M059J (cell line): ENCODE data around the gene SORL1. TPM values are rescaled to one million over a fixed set of nuclear protein-coding genes. Genes with fewer than 3 reads are reported as not detected.
"Not testable (repeated sequence)": the region's sequence is repeated elsewhere in the genome, so short reads cannot be mapped to it uniquely, and the experiment has no call there.

ENCODE experiments used
- DNase-seq: peaks from one replicate; pipeline ENCODE4 v3.0.0-alpha.2; 2012; ENCODE audit warnings: low read depth
- total RNA-seq: library from RNA; depleted of rRNA; stranded (reverse); fragments of >200 nt; shearing (Covaris generic); gene quantifications from 2 replicates; pipeline ENCODE4 v1.2.3, GENCODE V29; 2014

The SORL1 gene
- total RNA-seq, 1 experiment from 2014 or later: 3.0 TPM

GRCh38 chr11:121618516-121618915 is 166.4 kb downstream of the SORL1 start:
- DNase-seq: no peak

DNA sequence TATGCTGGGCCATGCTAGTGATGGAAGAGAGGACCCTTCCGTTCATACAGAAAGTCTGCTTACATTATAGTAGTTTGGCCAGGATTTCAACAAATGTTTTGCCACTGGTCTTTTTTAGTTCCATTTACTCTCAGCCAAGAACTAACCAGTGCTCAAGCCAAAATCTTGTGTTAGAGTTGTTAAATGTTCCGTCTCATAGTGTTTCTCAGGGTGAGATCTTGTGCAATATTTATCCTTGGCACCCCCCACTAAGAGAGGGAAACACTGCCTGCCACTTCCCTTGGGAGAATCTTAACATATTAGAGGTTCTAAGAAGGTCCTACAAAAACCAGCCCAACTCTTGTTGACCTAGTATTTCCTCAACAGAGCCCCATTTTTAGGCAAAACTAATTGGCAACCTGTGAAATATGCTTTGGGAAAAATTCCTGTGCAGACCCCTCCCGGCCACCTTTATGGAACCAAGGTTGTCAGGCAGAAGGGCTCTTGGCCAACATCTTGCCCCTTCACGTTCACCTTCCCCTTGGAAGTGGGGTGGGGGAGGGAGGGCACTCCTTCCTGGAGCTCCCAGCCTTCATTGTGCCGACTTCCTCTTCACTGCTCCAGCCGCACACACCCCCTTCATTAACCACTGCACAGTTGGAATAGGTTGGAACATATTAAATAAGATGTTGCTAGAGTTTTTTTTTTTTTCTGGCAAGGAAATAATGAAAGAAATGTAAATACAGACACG is 173.8 kb downstream of the SORL1 start:
- DNase-seq: no peak

GRCh38 chr11:121626507-121626875 is 174.4 kb downstream of the SORL1 start:
- DNase-seq: no peak

GRCh38 chr11:121626980-121627379 is 174.9 kb downstream of the SORL1 start:
- no peak for DNase-seq

GRCh38 chr11:121630041-121630440 is 177.9 kb downstream of the SORL1 start:
- peak; percentile 85 for DNase-seq

- no peak for DNase-seq
Observed at GRCh38 chr11:121631456-121631855, 179.3 kb downstream of the SORL1 start.

DNA sequence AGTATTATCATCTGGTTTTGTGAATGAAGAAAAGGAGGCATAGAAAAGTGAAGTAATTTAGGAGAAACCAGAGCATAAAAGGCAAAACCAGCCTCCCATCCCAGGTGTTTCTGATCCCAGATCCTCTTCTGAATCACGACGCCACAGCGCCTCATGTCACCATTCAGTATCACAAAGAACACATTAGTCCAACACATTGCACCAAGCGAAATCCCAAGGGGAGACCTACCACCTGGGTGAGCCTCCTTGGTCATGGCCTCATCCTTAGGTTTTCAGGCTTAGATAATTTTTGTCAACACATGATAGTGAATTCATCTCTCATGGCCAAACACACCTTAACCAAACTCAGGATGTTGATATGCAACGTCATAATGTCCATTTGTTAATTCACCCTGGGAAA is 182.2 kb downstream of the SORL1 start:
- no peak for DNase-seq

DNA sequence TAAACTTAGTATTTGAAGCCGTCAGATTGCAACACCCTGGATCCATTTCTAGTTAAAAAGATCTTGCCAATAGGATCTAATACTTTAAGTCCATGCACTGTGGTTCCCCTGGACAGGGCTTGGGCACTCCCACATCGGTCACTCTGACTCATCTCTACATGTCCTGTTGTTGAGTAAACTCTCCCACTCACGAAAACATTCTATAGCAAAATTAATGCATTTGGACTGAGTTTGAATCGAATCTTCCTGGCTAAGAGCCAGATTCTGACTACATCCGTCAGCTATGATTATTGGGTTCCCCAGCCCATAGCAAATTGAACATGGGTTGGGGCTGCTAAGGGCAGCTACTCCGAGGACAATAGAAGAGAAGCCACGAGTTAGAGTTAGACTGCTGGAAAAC is 182.8 kb downstream of the SORL1 start:
- DNase-seq: peak; percentile 78

- no peak for DNase-seq
Observed at GRCh38 chr11:121636081-121636799, 184.1 kb downstream of the SORL1 start.

DNA sequence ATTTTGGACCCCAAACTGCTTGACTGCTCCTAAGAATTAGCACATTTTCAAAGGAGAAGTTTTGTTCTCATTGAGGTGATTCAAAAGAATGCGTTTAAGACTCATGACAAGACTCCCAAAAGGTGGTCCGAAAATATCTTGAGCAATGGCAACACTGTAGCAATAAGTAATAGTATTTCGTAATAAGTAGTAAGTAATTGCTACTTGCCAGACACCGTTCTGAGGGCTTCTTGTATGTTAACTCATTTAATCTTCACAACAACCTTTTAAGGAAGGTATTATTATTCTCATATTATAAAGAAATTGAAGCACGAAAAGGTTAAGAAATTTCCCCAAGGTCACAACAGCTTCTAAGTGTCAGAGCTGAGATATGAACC is 184.7 kb downstream of the SORL1 start:
- DNase-seq: no peak

- DNase-seq: not testable (repeated sequence)
Observed at GRCh38 chr11:121637587-121637986, 185.5 kb downstream of the SORL1 start.

- peak; percentile 34 for DNase-seq
Observed at GRCh38 chr11:121643479-121644186, 191.5 kb downstream of the SORL1 start.

DNA sequence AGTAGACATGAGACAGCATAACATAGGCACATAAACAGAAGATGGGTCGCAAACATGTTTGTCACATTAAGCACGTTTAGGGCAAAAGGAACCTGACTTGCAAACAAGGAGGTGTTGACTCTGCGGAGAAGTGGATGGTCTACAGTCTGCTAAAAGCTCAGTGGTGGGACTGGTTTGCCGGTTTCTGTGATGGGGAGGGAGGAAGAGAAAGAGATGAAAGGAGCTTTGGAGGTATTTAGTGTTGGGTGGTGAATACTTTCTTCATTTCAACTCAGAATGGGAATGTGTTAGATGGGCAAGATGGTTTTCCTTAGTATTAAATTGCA is 192.0 kb downstream of the SORL1 start:
- DNase-seq: no peak

- DNase-seq: no peak
Observed at GRCh38 chr11:121645001-121645400, 192.9 kb downstream of the SORL1 start.

DNA sequence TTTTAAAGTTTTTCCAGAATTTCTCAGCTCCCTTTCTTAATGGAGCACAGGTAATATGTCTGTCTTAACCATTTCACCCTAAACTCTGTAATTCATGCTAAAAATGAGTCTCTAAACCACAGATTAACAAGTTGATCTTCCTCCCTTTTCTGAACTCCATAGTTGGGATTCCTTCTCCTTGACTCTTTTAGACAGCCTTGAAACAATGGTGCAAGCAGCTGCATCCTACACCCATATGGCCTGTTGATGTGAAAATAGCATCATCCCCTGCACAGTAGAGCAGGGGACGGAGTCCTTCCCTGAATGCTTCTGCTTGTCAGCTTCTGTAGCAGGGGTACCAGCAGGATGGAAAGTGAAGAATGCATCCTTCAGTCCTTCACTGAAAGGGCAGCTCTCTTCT is 193.5 kb downstream of the SORL1 start:
- DNase-seq: no peak

- no peak for DNase-seq
Observed at GRCh38 chr11:121648306-121648705, 196.2 kb downstream of the SORL1 start.

DNA sequence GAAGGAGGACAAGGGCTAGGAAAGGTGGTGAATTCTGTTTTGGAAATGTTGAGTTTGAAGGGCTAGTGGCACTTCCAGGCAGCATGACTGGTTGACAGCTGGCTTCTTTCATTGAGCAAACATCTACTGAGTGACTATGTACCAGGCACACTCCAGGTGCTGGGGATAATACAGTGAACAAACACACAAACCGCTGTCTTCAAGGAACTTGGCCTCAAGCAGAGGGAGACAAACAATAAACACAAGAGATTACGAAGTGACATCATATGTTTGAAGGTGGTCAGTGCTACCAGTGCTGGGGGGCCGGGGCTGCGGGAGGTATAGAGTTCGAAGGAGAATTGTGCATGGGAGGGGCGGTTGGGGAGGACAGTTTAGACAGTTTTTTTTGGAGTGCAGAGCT is 197.7 kb downstream of the SORL1 start:
- no peak for DNase-seq

- DNase-seq: no peak
Observed at GRCh38 chr11:121650351-121651256, 198.5 kb downstream of the SORL1 start.

DNA sequence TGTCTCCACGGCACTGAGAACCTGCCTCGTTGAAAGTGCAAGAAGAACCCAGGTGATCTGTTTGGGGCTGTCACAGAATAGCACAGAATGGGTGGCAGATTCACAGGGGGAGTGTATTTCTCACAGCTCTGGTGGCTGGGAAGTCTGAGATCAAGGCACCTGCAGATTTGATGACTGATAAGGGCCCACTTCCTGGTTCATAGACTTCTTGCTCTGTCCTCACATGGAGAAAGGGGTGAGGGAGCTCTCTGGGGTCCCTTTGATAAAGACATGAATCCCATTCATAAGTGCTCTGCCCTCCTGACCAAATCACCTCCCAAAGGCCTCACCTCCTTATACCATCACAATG is 199.1 kb downstream of the SORL1 start:
- no peak for DNase-seq

GRCh38 chr11:121652971-121653370 is 200.9 kb downstream of the SORL1 start:
- no peak for DNase-seq

DNA sequence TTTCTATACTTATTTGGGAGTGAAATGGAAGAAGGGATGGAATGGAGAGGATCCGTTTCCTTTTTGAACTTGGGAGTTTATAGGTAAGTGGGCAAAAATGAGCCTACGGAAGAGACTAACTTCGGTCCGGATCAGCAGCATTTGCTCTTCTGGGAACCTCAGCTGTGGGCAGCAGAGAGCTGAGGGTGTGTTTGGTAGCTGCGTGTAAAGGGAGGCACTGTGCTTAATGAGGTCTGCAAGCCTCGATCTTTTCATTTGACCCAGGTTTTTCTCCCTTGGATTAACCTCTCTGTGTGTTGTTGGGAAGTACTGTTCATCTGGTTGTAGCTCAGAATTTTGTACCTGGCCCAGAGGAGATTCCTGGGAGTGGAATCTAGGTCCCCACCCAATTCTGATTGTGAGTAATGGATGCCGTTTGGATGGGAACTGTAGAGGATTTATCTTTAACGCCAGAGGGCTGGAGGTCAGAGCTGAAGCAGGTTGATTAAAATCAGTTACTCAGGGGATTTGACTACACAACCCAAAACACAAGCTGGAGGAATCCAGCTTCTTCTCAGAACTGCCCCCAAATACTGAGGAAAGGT is 202.2 kb downstream of the SORL1 start:
- no peak for DNase-seq
